CD4-positive, alpha-beta T cell treated with Interleukin-1 beta for 1 hour (primary cell): ENCODE data around the gene SIGLEC8.
"Not testable (repeated sequence)": the region's sequence is repeated elsewhere in the genome, so short reads cannot be mapped to it uniquely, and the experiment has no call there.

Source experiments
- DNase-seq, 2 donors: peaks; one replicate each; pipeline ENCODE4 v3.0.0-alpha.2; 2020 to 2022

Gene SIGLEC8

DNA sequence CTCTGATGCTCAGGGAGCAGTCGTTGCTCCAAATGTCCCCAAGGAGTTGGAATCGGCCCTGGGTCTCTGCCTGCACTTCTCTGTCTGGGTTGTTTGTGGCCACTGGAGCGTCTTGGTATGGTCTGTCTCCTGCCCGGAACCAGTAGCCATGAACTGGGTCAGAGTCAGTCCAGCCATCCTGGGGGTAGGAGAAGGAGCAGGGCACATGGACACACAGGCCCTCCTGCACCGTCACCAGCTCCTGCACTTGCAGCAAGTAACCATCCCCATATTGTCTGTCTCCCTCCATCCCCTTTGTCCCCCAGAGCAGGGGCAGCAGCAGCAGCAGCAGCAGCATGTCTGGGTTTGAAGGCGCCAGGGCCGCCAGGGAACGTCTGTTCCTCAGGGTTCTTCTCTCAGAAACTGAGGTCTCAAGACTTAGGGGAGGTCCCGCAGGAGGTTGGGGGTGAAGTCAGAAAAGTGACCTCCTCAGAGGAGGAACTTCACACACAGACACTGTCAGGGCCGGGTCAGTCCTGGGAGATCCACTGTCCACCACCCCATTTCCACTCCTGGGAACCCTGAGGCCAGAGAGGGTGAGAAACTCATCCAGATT, at the start of gene SIGLEC8:
TSS of gene SIGLEC8 (minus strand) at position 404 of the 595 bp plus-strand sequence. CDS start at position 337, 67 bp downstream.
- DNase-seq, result no peak

DNA sequence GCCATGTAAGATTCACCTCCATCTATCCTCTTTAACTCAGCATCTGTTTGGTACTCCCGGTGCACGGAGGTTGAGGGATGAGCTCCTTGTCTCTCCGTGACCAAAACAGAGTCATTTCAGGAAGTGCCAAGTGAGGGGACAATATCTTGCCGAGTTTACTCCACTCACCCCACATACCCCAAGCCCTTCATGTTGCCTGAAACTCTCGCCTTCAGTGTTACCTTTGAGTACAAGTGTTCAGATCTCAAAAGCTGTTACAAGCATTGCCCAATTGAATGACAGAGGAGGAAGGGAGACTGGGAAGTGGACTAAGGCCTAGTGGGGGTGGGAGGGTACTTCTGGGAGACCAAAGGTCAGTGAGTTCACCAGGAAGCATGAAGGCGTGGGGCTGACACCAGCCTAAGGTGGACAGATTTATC, 49.4 kb upstream of the SIGLEC8 start:
- DNase-seq, result no peak

- no peak for DNase-seq
Observed at GRCh38 chr19:51507192-51507591, 48.9 kb upstream of the SIGLEC8 start.

GRCh38 chr19:51505904-51506303, 47.6 kb upstream of the SIGLEC8 start:
- no peak for DNase-seq

GRCh38 chr19:51503896-51504295, 45.6 kb upstream of the SIGLEC8 start:
- no peak for DNase-seq

GRCh38 chr19:51503286-51503817, 45.1 kb upstream of the SIGLEC8 start:
- DNase-seq, result no peak

DNA sequence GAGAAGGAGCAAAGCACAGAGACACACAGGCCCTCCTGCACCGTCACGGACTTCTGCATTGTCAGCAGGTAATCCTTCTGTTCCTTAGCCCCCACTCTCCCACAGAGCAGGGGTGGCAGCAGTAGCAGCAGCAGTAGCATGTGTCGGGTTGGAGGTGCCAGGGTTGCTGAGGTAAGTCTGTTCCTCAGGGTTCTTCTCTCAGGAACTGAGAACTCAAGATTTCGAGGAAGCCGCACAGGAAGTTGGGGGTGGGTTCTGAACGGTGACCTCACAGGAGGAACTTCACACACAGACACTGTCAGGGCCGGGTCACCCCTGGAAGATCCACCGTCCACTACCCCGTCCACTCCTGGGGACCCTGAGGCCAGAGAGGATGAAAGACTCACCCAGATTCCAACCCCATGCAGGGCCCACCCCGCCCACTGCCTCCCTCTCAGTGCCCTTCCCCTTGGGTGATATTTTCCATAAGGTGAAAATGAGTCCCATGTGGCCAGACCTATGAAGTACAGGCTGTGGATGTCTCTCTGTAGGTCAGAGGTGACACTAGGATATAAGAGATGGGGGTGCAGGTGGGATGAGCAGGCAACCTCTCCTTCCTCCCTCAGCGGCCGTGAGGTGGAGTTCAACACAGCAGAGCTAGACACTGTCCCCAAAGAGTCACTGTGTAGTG, 43.5 kb upstream of the SIGLEC8 start, which contains the start of gene SIGLEC12:
TSS of gene SIGLEC12 (minus strand) at position 207 of the 670 bp plus-strand sequence. CDS start at position 140, 67 bp downstream.
- DNase-seq, result peak; percentile 12 to 42

GRCh38 chr19:51500931-51501330, 42.7 kb upstream of the SIGLEC8 start:
- not testable (repeated sequence) for DNase-seq

DNA sequence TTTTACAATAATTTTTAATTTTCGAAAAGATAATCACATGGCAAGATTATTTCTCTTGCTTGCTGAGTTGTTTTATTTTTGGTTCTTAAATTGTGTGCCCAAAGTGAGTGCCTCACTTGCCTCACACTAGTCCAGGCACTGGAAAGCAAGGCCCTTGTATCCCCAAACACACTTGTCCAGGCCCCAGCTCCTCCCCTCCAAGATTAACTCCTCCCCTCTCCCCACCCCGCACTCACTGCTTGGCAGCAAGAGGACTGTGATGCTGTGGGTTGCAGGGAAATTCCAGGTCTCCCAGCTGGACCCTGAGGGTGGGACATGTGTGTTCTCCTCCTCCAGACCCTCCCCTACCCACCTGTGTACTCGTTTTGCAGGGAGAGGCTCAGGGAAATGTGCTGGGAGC, 39.4 kb upstream of the SIGLEC8 start:
- no peak for DNase-seq

DNA sequence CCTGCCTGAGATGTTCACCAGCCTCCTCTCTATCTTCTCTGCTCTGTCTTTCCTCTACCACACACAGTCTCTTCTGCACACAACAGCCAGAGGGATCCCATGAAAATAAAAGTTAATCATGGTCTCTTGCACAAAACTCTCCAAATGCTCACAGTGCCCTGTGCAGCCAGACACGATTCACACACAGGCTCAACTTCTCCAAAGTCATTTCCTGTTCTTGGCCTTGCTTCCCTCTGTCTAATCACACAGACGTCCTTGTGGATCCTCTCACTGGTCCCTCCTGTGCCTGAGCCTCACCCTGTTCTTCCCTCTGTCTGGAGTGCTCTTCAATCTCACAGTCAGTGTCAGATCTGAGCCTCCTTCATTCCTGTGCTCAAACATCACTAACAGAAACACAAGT, 35.5 kb upstream of the SIGLEC8 start:
- DNase-seq, result no peak

DNA sequence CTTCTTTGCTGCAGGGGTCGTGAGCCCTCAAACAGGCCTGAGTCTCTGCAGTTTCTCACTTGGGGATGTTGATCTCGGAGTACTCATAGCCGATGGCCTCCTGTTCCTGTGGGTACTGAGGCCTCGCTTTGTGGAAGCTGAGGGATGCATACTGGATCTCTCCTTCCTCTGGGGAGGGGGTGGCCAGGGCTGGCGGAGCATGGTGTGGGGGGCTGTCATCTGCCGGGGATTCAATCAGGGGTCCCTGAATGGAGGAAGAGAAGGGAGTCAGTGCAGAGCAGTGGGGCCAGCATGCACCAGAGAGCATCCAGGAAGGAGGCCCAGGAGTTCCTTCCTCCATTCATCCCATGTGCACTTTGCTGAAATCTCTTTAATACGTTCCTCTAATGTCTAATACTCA, 33.3 kb upstream of the SIGLEC8 start:
- no peak for DNase-seq

DNA sequence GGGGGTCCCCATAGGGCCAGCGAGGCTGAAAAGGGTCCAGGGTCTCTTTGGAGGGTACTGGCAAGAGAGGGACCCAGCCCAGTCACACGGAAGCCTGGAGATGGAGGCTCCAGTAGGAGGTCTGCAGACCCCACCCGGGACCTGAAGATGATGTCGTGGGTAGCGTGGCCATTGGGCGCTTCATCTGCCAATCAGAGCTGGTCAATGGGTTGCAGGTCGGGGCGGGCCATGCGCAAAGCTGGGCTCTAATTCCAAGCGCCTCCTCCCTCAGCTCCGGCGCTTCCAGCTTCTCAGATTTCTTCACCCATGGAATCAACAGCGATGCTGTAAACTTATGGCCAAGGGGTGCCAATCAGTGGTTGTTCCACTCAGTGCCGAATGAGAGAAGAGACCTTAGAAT, 32.4 kb upstream of the SIGLEC8 start:
- DNase-seq, result no peak

DNA sequence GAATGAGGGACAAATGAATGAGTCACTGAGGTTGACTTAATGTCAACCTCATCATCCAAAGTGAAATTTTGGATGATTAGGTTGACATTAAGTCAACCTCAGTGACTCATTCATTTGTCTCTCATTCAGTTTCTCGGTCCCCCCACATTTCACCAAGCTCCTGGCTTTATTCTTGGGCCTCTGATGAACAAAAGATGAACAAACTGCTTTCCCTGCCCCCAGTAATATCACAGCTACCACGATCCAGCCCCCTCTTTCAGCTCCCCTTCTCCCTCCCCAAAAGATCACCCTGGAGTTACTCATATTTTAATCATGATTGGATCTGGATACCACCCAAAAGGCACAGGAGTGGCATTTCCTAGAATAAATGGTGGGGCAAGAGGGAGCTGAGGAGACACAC, 30.9 kb upstream of the SIGLEC8 start:
- no peak for DNase-seq

DNA sequence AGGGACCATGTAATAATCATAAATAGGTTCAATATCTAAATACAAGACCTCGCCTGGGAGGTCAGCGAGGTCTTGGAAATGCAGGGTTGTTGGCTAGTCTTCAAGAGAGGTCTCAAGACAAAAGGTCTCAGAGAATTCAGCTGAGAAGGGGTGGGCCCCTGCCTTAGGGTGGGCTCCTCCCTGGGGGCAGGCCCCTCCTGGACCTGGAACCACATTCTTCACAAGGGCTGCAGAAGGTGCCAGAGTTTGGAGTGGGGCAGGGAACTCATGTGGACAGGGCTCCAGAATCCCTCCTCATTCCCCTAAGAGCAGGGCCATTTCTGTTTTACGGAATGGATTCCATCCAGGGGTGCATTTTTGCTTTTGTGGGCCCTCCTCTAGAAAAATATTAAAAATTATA, 30.2 kb upstream of the SIGLEC8 start:
- no peak for DNase-seq

DNA sequence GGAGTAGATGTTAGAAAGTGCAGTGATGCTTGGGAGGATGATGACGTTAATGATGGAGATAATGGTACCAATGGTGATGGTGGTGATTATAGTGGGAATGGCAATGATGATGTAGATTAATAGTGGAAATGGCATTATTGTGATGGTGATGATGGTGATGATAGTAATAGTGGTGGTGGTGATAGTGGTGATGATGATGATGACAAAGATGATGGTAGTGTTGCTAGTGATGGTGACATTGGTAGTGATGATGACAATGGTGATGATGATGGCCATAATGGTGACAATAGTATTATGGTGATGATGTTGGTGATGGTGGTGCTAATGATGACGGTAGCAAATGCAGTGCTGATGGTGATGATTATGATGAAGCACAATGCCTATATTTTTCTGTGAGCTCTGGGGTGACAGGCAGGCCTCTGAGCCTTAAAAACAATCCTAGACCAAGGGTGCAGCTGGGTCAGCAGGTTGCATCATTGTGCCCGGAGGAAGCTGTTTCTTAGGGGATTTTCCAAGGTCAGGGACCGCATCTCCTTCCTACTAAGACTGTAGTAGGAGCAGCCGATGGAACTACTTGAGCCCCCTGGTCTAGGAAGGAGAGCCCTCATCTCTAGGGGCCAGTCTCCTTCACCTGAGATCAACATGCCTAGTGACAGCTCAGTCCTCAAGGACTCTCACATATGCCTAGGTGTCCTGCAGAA, 27.9 kb upstream of the SIGLEC8 start:
- no peak for DNase-seq

- no peak for DNase-seq
Observed at GRCh38 chr19:51480590-51480989, 22.3 kb upstream of the SIGLEC8 start.

DNA sequence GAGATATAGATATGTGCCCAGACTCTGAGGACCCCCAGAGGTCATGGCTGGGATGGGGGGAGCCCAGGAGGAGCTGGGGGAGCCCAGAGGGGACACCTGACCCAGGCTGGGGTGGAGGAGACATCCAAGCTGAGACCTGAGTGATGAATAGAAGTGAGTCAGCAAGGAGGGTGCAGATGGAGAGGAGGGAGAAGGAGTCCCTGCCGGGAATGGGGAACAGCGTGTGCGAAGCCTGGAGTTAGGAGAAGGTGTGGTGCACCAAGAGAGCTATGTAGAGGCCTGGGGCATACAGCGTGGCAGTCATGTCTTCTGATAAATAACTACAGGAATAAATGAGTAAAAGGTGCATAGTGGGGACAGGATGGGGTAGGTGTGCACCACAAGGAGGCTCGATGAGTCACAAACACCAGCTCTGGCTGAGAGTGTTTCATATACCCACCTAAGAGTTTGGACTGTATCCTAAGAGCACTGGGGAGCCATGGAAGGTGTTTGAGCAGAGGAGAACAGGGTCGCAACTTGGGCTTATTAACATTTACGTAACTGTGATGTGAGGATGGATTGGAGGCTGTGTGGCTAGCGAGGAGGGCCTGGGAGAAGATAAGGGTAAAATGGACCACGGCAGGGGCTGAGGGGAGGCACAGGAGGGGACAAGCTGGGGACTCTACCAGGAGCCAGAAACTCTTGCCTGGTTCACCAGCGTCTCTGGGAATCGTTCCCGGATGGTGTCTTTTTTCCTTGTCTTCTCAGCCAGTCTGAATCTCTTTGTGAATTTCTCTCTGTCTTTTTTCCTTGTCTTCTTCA, 21.5 kb upstream of the SIGLEC8 start:
- DNase-seq, result no peak

DNA sequence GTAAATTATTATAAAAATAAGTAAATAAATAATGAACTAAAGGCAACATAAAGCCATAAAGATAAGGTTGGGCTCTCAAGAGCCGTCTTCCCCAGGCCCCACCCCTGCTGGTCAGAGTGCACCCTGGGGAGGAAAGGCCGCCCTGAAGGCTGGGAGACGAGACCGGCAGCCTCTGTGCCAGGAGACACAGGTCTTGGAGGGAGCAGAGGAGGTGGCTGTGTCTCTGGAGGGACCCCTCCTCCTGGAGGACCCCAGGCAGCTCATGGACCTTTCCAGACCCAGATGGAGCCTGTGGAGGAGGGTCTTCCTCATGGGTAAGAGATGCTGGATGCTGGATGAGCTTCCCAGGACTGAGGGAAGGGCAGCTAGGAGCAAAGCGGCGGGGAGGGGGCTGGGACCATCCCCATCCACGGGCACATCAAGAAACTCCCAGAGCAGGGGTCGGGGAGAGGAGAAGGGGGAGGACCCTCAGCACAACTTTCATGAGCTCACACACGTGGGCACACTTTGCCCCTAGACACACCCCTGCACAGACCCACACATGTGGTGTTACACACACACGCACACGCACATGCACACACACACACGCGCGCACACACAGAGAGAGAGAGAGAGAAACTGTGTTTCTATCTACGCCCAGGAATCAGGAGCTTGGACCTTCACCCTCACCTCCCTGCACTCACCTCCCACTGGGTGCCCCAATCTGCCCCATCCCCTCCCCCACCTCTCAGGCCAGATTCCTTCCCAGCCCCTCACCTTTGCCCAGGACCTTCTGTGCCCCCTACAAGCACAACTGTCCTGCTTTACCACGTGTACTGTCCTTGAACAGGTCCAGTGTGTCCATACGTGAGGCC, 20.4 kb upstream of the SIGLEC8 start, which contains the start of gene CEACAM18:
TSS of gene CEACAM18 (plus strand) at position 159 of the 854 bp plus-strand sequence.
- DNase-seq, result no peak

GRCh38 chr19:51477344-51477743, 19.1 kb upstream of the SIGLEC8 start:
- DNase-seq, result no peak

GRCh38 chr19:51476164-51476563, 17.9 kb upstream of the SIGLEC8 start:
- no peak for DNase-seq

DNA sequence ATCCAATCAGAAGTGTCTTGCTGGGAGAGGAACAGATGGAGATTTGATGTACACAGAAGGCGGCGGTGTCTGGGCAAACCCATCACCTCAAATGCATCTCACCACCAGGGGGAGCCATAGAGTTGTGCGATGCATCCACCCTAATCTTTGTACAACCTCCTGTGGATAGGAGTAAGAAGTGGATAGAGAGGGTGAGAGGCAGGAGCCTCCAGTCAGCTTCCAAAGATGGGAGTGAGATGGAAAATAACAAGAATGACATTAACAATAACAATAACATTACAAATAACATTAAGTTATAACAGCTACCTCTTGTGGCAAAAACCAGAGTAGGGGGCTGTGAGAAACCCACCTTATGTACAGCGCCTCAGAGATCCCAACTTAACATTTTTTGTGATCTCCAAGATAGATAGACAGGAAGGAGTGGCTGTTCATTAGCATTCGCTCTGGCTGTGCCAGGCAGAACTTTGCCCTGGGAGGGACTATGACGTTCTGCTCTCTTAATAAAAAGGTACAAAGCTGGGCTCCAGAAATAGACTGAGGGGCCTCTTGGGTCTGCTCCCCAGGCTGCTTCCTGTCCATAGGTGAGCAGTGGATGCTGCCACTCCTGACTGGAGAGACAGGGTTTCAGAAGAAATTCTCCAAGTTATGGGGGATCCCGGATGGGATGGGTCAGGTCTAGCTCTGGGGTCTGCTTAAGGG, 14.9 kb upstream of the SIGLEC8 start:
- peak; percentile 72 to 74 for DNase-seq
